GM20000 (cell line): ENCODE measurements around the gene PHETA2.
A peak's percentile ranks its signal among the peaks of the same experiment; 100 is the strongest.

ENCODE experiments used
- DNase-seq: peaks from one replicate; pipeline ENCODE4 v3.0.0; 2012; ENCODE audit warnings: low spot score
- CTCF ChIP-seq: IDR thresholded peaks from 2 replicates; pipeline ENCODE4 v1.5.1; 2012; ENCODE audit warnings: mild to moderate bottlenecking, control low read depth; ENCODE audit errors: extremely low read depth, missing control alignments

PHETA2 gene

GRCh38 chr22:42077486-42078125 is 3.6 kb downstream of the PHETA2 start:
- no peak for DNase-seq
- TF ChIP-seq CTCF = no peak

- no peak for TF ChIP-seq CTCF
- no peak for DNase-seq
These were observed 4.6 kb downstream of the PHETA2 start for GRCh38 chr22:42078469-42079318.

- TF ChIP-seq CTCF = no peak
- DNase-seq = peak; percentile 98
These were observed 5.5 kb downstream of the PHETA2 start, which contains the start of gene SMDT1 for GRCh38 chr22:42079319-42080251. TSS of gene SMDT1 (plus strand) at chr22:42079700. CDS start at chr22:42079769, 69 bp downstream.

- DNase-seq = no peak
- no peak for TF ChIP-seq CTCF
These were observed 6.2 kb downstream of the PHETA2 start for GRCh38 chr22:42080287-42080686.

- no peak for TF ChIP-seq CTCF
- no peak for DNase-seq
These were observed 9.1 kb downstream of the PHETA2 start for GRCh38 chr22:42083119-42083518.

GRCh38 chr22:42084874-42085273 is 10.8 kb downstream of the PHETA2 start:
- no peak for DNase-seq
- no peak for TF ChIP-seq CTCF
